ENCODE data around the gene IFT172.

Gene IFT172

GRCh38 chr2:27464443-27464842, 25.1 kb downstream of the IFT172 start:
- POLR2A ChIA-PET: no interaction called here
- TF ChIP-seq CTCF (IDR thresholded peaks at IDR 0.05; ENCODE audit: control extremely low read depth, extremely low read depth, low read depth, missing control alignments): no peak
- no peak for DNase-seq (ENCODE audit: extremely low spot score)
- CTCF ChIA-PET: interaction anchor here (1.6 kb wide), 1 partner anchor 11 kb away, joined by 7 read pairs; no protein-coding TSS in a partner anchor

GRCh38 chr2:27461118-27461517, 28.4 kb downstream of the IFT172 start:
- ChIA-PET POLR2A (no interaction called here), CTCF (interaction anchor here (0.7 to 1.4 kb wide), 3 partner anchors 17 to 222 kb away, joined by 3 read pairs; no protein-coding TSS in a partner anchor)
- no peak for DNase-seq (ENCODE audit: extremely low spot score)

GRCh38 chr2:27453968-27454367, 35.6 kb downstream of the IFT172 start:
- no peak for DNase-seq (ENCODE audit: extremely low spot score)
- TF ChIP-seq CTCF (IDR thresholded peaks at IDR 0.05; ENCODE audit: control extremely low read depth, extremely low read depth, low read depth, missing control alignments): no peak
- POLR2A ChIA-PET: no interaction called here
- CTCF ChIA-PET: interaction anchor here (1.0 to 1.4 kb wide), 3 partner anchors 9 to 26 kb away, joined by 3 to 7 read pairs (median 3); no protein-coding TSS in a partner anchor

More at GRCh38 chr2:27461118-27461517, 28.4 kb downstream of the IFT172 start:
- TF ChIP-seq CTCF (IDR thresholded peaks at IDR 0.05; ENCODE audit: control extremely low read depth, extremely low read depth, low read depth, missing control alignments): no peak

- no peak for DNase-seq (ENCODE audit: extremely low spot score)
- POLR2A ChIA-PET: no interaction called here
- no peak for TF ChIP-seq CTCF (IDR thresholded peaks at IDR 0.05; ENCODE audit: control extremely low read depth, extremely low read depth, low read depth, missing control alignments)
- CTCF ChIA-PET: no interaction called here
Measured at GRCh38 chr2:27451095-27451494, 38.4 kb downstream of the IFT172 start.

- ChIA-PET POLR2A (no interaction called here), CTCF (interaction anchor here (1.2 to 3.2 kb wide), 5 partner anchors 9 to 145 kb away, joined by 3 to 19 read pairs (median 4); partner anchors contain the start of gene NRBP1)
- no peak for TF ChIP-seq CTCF (IDR thresholded peaks at IDR 0.05; ENCODE audit: control extremely low read depth, extremely low read depth, low read depth, missing control alignments)
- DNase-seq (ENCODE audit: extremely low spot score): no peak
Measured at GRCh38 chr2:27448381-27448780, 41.2 kb downstream of the IFT172 start.

- no peak for DNase-seq (ENCODE audit: extremely low spot score)
- ChIA-PET CTCF (interaction anchor here (1.1 to 1.6 kb wide), 3 partner anchors 15 to 237 kb away, joined by 3 to 8 read pairs (median 3); no protein-coding TSS in a partner anchor), POLR2A (no interaction called here)
- TF ChIP-seq CTCF (IDR thresholded peaks at IDR 0.05; ENCODE audit: control extremely low read depth, extremely low read depth, low read depth, missing control alignments): no peak
Measured at GRCh38 chr2:27446057-27446456, 43.5 kb downstream of the IFT172 start.
